Effector CD4-positive, alpha-beta T cell (primary cell): ENCODE measurements around the gene CASKIN1.

Source experiments
- DNase-seq: peaks from one replicate; pipeline ENCODE4 v3.0.0-alpha.2; 2020

Gene CASKIN1

GRCh38 chr16:2190659-2191445 lies 5.6 kb downstream of the CASKIN1 start:
- DNase-seq, result no peak

- DNase-seq, result no peak
Observed at GRCh38 chr16:2190002-2190658, 6.3 kb downstream of the CASKIN1 start.

GRCh38 chr16:2189252-2189893 lies 7.0 kb downstream of the CASKIN1 start:
- no peak for DNase-seq

GRCh38 chr16:2188395-2188794 lies 8.0 kb downstream of the CASKIN1 start:
- no peak for DNase-seq

- DNase-seq, result no peak
Observed at GRCh38 chr16:2187212-2187611, 9.2 kb downstream of the CASKIN1 start.

- DNase-seq, result no peak
Observed at GRCh38 chr16:2186505-2186904, 9.9 kb downstream of the CASKIN1 start.

- no peak for DNase-seq
Observed at GRCh38 chr16:2186064-2186463, 10.3 kb downstream of the CASKIN1 start.

GRCh38 chr16:2184962-2185361 lies 11.4 kb downstream of the CASKIN1 start:
- no peak for DNase-seq

- DNase-seq, result no peak
Observed at GRCh38 chr16:2184346-2184745, 12.1 kb downstream of the CASKIN1 start.

GRCh38 chr16:2183671-2184070 lies 12.7 kb downstream of the CASKIN1 start:
- no peak for DNase-seq

- no peak for DNase-seq
Observed at GRCh38 chr16:2181952-2182351, 14.5 kb downstream of the CASKIN1 start.

GRCh38 chr16:2180962-2181923 lies 15.2 kb downstream of the CASKIN1 start:
- DNase-seq, result no peak

- no peak for DNase-seq
Observed at GRCh38 chr16:2180461-2180860, 15.9 kb downstream of the CASKIN1 start.

- DNase-seq, result no peak
Observed at GRCh38 chr16:2179576-2179975, 16.8 kb downstream of the CASKIN1 start.

- no peak for DNase-seq
Observed at GRCh38 chr16:2179107-2179501, 17.3 kb downstream of the CASKIN1 start.

GRCh38 chr16:2178321-2179106 lies 17.9 kb downstream of the CASKIN1 start:
- DNase-seq, result peak; percentile 18

- DNase-seq, result no peak
Observed at GRCh38 chr16:2177561-2177960, 18.8 kb downstream of the CASKIN1 start.

GRCh38 chr16:2177101-2177500 lies 19.3 kb downstream of the CASKIN1 start:
- no peak for DNase-seq

GRCh38 chr16:2176047-2176446 lies 20.4 kb downstream of the CASKIN1 start:
- DNase-seq, result no peak

GRCh38 chr16:2175454-2175853 lies 21.0 kb downstream of the CASKIN1 start:
- no peak for DNase-seq

- DNase-seq, result no peak
Observed at GRCh38 chr16:2174396-2175131, 21.8 kb downstream of the CASKIN1 start.
